Caco-2 (cell line): ENCODE data around the gene IL10RB. TPM values are rescaled to one million over a fixed set of nuclear protein-coding genes. Genes with fewer than 3 reads are reported as not detected.
A peak's percentile ranks its signal among the peaks of the same experiment; 100 is the strongest.

Experiments
- BruUV-seq: library from RNA; stranded (reverse); fragments of 400-500 nt; replicated peaks from 2 replicates; lab custom pipeline; 2021; lab: Mats Ljungman, UMichigan
- CTCF ChIA-PET: fragments of 300-600 bp; sonication (Branson Sonifier 250); formaldehyde crosslinking; loops from one replicate; lab custom pipeline; 2022; ENCODE audit warnings: antibody characterized with exemption; lab: Charles Lee
- POLR2A ChIA-PET: fragments of 300-600 bp; sonication (Branson Sonifier 250); formaldehyde crosslinking; loops from one replicate; lab custom pipeline; 2022; ENCODE audit warnings: antibody characterized with exemption; lab: Charles Lee
- DNase-seq, 2 experiments: peaks; one replicate each; pipeline versions ENCODE4 v3.0.0 to v3.0.0-alpha.2; 2020 to 2022
- H3K27me3 ChIP-seq: replicated peaks from 2 replicates; pipeline ENCODE4 v1.6.0; 2011; ENCODE audit warnings: low read length; ENCODE audit not compliant: control insufficient read depth, insufficient read depth
- H3K36me3 ChIP-seq: 2 replicates; pipeline ENCODE4 v1.5.1; 2011; ENCODE audit warnings: low read length; ENCODE audit not compliant: control insufficient read depth, insufficient read depth
- H3K4me1 ChIP-seq: fragments of 250-450 bp; sonication (Bioruptor Pico); 2 replicates; pipeline ENCODE4 v1.5.1; 2020; ENCODE audit warnings: mild to moderate bottlenecking
- H3K4me3 ChIP-seq: 2 replicates; pipeline ENCODE4 v1.5.1; 2011; ENCODE audit warnings: low read depth, mild to moderate bottlenecking, control low read depth, low read length
- H3K9me3 ChIP-seq: fragments of 250-450 bp; sonication (Bioruptor Pico); 2 replicates; pipeline ENCODE4 v1.5.1; 2020; ENCODE audit warnings: mild to moderate bottlenecking, moderate library complexity
- H3K27ac Mint-ChIP-seq: one replicate; pipeline ENCODE4 v1.8.0; 2022; ENCODE audit warnings: mixed read lengths; ENCODE audit not compliant: unreplicated experiment
- H3K27me3 Mint-ChIP-seq: one replicate; pipeline ENCODE4 v1.8.0; 2022; ENCODE audit warnings: mixed read lengths; ENCODE audit not compliant: insufficient read depth, unreplicated experiment
- H3K36me3 Mint-ChIP-seq: one replicate; pipeline ENCODE4 v1.8.0; 2022; ENCODE audit warnings: mild to moderate bottlenecking, mixed read lengths; ENCODE audit not compliant: insufficient read depth, unreplicated experiment
- H3K4me1 Mint-ChIP-seq: one replicate; pipeline ENCODE4 v1.8.0; 2022; ENCODE audit warnings: low read depth, mixed read lengths; ENCODE audit not compliant: unreplicated experiment
- H3K4me3 Mint-ChIP-seq: one replicate; pipeline ENCODE4 v1.8.0; 2022; ENCODE audit warnings: mild to moderate bottlenecking, moderate library complexity, mixed read lengths; ENCODE audit not compliant: unreplicated experiment
- H3K9me3 Mint-ChIP-seq: one replicate; pipeline ENCODE4 v1.8.0; 2022; ENCODE audit warnings: mixed read lengths; ENCODE audit not compliant: unreplicated experiment
- intact Hi-C: fragments of 100-400 bp; cut with micrococcal nuclease; formaldehyde crosslinking; loops from one replicate; pipeline ENCODE4 v1.10.0; 2022; ENCODE audit not compliant: unreplicated experiment
- total RNA-seq: library from RNA; stranded (reverse); gene quantifications from 2 replicates; pipeline ENCODE4 v1.2.3, GENCODE V29; 2022
- TF ChIP-seq, protein P1 (sequence below), 2 experiments: fragments of 200-600 bp in 1 of 2; IDR thresholded peaks; 1 replicate in 1 of 2; 2 replicates in 1 of 2; pipeline versions ENCODE4 v1.5.1 to v1.8.0; 2011 to 2022; ENCODE audit warnings: antibody characterized with exemption in 1 of 2, control low read depth in 1 of 2, inconsistent platforms in 1 of 2, low read depth in 1 of 2, low read length in 1 of 2, mild to moderate bottlenecking in 1 of 2, moderate library complexity in 1 of 2; ENCODE audit not compliant: insufficient read depth in 1 of 2, severe bottlenecking in 1 of 2, unreplicated experiment in 1 of 2

Gene IL10RB
- total RNA-seq, 1 experiment from 2014 or later, result 13.1 TPM

- intact Hi-C loops, result loop anchor here (2.0 to 10.0 kb wide), 3 partner anchors 58 to 105 kb away; partner anchors contain the start of gene IFNAR1
- Histone ChIP-seq H3K27me3 (no peaks in the 10 kb centered on the region), H3K4me3 (peak overlapping the region; percentile 75), H3K9me3 (no peaks in the 10 kb centered on the region), H3K36me3 (peaks cover 3% of the 10 kb centered on the region; the same call in 1 of the 2 replicates), H3K4me1 (peaks cover 15% of the 10 kb centered on the region)
- H3K27me3 Mint-ChIP-seq, result no peaks in the 10 kb centered on the region
- no peaks in the 10 kb centered on the region for H3K9me3 Mint-ChIP-seq
- H3K27ac Mint-ChIP-seq, result peak overlapping the region; percentile 91
- ChIA-PET CTCF (no interaction called here), POLR2A (no interaction called here)
- peak overlapping the region; percentile 97 for H3K4me3 Mint-ChIP-seq
- no peak for DNase-seq
- H3K36me3 Mint-ChIP-seq, result peaks cover 48% of the 10 kb centered on the region
- no TSS peak for BruUV-seq
- TF ChIP-seq, protein P1, sequence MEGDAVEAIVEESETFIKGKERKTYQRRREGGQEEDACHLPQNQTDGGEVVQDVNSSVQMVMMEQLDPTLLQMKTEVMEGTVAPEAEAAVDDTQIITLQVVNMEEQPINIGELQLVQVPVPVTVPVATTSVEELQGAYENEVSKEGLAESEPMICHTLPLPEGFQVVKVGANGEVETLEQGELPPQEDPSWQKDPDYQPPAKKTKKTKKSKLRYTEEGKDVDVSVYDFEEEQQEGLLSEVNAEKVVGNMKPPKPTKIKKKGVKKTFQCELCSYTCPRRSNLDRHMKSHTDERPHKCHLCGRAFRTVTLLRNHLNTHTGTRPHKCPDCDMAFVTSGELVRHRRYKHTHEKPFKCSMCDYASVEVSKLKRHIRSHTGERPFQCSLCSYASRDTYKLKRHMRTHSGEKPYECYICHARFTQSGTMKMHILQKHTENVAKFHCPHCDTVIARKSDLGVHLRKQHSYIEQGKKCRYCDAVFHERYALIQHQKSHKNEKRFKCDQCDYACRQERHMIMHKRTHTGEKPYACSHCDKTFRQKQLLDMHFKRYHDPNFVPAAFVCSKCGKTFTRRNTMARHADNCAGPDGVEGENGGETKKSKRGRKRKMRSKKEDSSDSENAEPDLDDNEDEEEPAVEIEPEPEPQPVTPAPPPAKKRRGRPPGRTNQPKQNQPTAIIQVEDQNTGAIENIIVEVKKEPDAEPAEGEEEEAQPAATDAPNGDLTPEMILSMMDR (IDR thresholded peaks at IDR 0.05; ENCODE audit: insufficient read depth in 1 of 2, low read depth in 1 of 2, low read length in 1 of 2, severe bottlenecking in 1 of 2, unreplicated experiment in 1 of 2), result no peak
- H3K4me1 Mint-ChIP-seq, result peaks cover 32% of the 10 kb centered on the region
These were observed 1.1 kb downstream of the IL10RB start for GRCh38 chr21:33267250-33267649.

- POLR2A ChIA-PET, result no interaction called here
These were observed 2.2 kb downstream of the IL10RB start for GRCh38 chr21:33268393-33268736.

GRCh38 chr21:33268737-33269441 is 2.7 kb downstream of the IL10RB start:
- H3K27me3 Mint-ChIP-seq, result no peaks in the 10 kb centered on the region
- Histone ChIP-seq H3K9me3 (no peaks in the 10 kb centered on the region), H3K27me3 (no peaks in the 10 kb centered on the region), H3K4me1 (peaks cover 15% of the 10 kb centered on the region), H3K4me3 (no peak overlapping the region), H3K36me3 (no peaks in the 10 kb centered on the region)
- no peak overlapping the region for H3K4me3 Mint-ChIP-seq
- H3K36me3 Mint-ChIP-seq, result peaks cover 36% of the 10 kb centered on the region
- H3K4me1 Mint-ChIP-seq, result peaks cover 32% of the 10 kb centered on the region
- ChIA-PET POLR2A (no interaction called here), CTCF (no interaction called here)
- no TSS peak for BruUV-seq
- no peak for DNase-seq
- intact Hi-C loops, result loop anchor here (5.0 to 10.0 kb wide), 2 partner anchors 56 to 103 kb away; partner anchors contain the start of gene IFNAR1
- TF ChIP-seq, protein P1 (IDR thresholded peaks at IDR 0.05; ENCODE audit: insufficient read depth in 1 of 2, low read depth in 1 of 2, low read length in 1 of 2, severe bottlenecking in 1 of 2, unreplicated experiment in 1 of 2), result no peak
- H3K27ac Mint-ChIP-seq, result no peak overlapping the region
- no peaks in the 10 kb centered on the region for H3K9me3 Mint-ChIP-seq

More at GRCh38 chr21:33268393-33268736, 2.2 kb downstream of the IL10RB start:
- intact Hi-C loops, result loop anchor here (5.0 to 10.0 kb wide), 2 partner anchors 56 to 104 kb away; partner anchors contain the start of gene IFNAR1
- Mint-ChIP-seq H3K4me3 (peak overlapping the region; percentile 97), H3K9me3 (no peaks in the 10 kb centered on the region), H3K36me3 (peaks cover 41% of the 10 kb centered on the region), H3K27me3 (no peaks in the 10 kb centered on the region), H3K4me1 (peaks cover 32% of the 10 kb centered on the region), H3K27ac (no peak overlapping the region)
- TF ChIP-seq, protein P1 (IDR thresholded peaks at IDR 0.05; ENCODE audit: insufficient read depth in 1 of 2, low read depth in 1 of 2, low read length in 1 of 2, severe bottlenecking in 1 of 2, unreplicated experiment in 1 of 2), result no peak
- no peaks in the 10 kb centered on the region for H3K36me3 ChIP-seq
- H3K27me3 ChIP-seq, result no peaks in the 10 kb centered on the region
- no peak for DNase-seq
- H3K4me1 ChIP-seq, result peaks cover 15% of the 10 kb centered on the region
- no peak overlapping the region for H3K4me3 ChIP-seq
- BruUV-seq, result no TSS peak
- CTCF ChIA-PET, result no interaction called here
- no peaks in the 10 kb centered on the region for H3K9me3 ChIP-seq
